Hematopoietic multipotent progenitor cell treated with erythropoietin and hydrocortisone succinate and interleukin-3 and kit ligand, for 15 days (in vitro differentiated cells): ENCODE data around the gene GPR39.

Source experiments
- DNase-seq: peaks from one replicate; pipeline ENCODE4 v3.0.0-alpha.2; 2015; ENCODE audit warnings: low spot score

Gene GPR39

GRCh38 chr2:132446444-132446843 is 29.8 kb downstream of the GPR39 start:
- no peak for DNase-seq

- no peak for DNase-seq
Measured at GRCh38 chr2:132448331-132448730, 31.7 kb downstream of the GPR39 start.

- DNase-seq: no peak
Measured at GRCh38 chr2:132448771-132449170, 32.2 kb downstream of the GPR39 start.

GRCh38 chr2:132449868-132450267 is 33.3 kb downstream of the GPR39 start:
- DNase-seq: no peak

- DNase-seq: no peak
Measured at GRCh38 chr2:132460781-132461180, 44.2 kb downstream of the GPR39 start.

GRCh38 chr2:132462236-132462635 is 45.6 kb downstream of the GPR39 start:
- no peak for DNase-seq

- DNase-seq: no peak
Measured at GRCh38 chr2:132463719-132464118, 47.1 kb downstream of the GPR39 start.

GRCh38 chr2:132465917-132466316 is 49.3 kb downstream of the GPR39 start:
- no peak for DNase-seq

GRCh38 chr2:132466428-132467028 is 49.9 kb downstream of the GPR39 start:
- no peak for DNase-seq

- DNase-seq: no peak
Measured at GRCh38 chr2:132468821-132469675, 52.4 kb downstream of the GPR39 start.

GRCh38 chr2:132470746-132471145 is 54.1 kb downstream of the GPR39 start:
- DNase-seq: no peak

GRCh38 chr2:132473174-132473883 is 56.7 kb downstream of the GPR39 start:
- no peak for DNase-seq

- no peak for DNase-seq
Measured at GRCh38 chr2:132475615-132476014, 59.0 kb downstream of the GPR39 start.

- DNase-seq: no peak
Measured at GRCh38 chr2:132477436-132477835, 60.8 kb downstream of the GPR39 start.

- no peak for DNase-seq
Measured at GRCh38 chr2:132477962-132478361, 61.4 kb downstream of the GPR39 start.

GRCh38 chr2:132478461-132479105 is 62.0 kb downstream of the GPR39 start:
- DNase-seq: no peak

- no peak for DNase-seq
Measured at GRCh38 chr2:132479155-132479554, 62.5 kb downstream of the GPR39 start.

GRCh38 chr2:132482821-132483220 is 66.2 kb downstream of the GPR39 start:
- DNase-seq: no peak

- no peak for DNase-seq
Measured at GRCh38 chr2:132484144-132484543, 67.5 kb downstream of the GPR39 start.

- DNase-seq: no peak
Measured at GRCh38 chr2:132488491-132488890, 71.9 kb downstream of the GPR39 start.

GRCh38 chr2:132489150-132489549 is 72.5 kb downstream of the GPR39 start:
- DNase-seq: no peak

- DNase-seq: no peak
Measured at GRCh38 chr2:132495881-132496280, 79.3 kb downstream of the GPR39 start.

GRCh38 chr2:132496555-132496954 is 80.0 kb downstream of the GPR39 start:
- no peak for DNase-seq
